C4-2B (cell line): ENCODE measurements around the gene REV3L.

Experiments
- CTCF ChIP-seq: fragments of 450-650 bp; conservative IDR thresholded peaks from 2 replicates; pipeline ENCODE4 v1.5.1; 2017; ENCODE audit warnings: mild to moderate bottlenecking
- ZFX ChIP-seq: fragments of 450-650 bp; IDR thresholded peaks from 2 replicates; pipeline ENCODE4 v1.6.1; 2017

- TF ChIP-seq CTCF (no peak), ZFX (no peak)
These were observed 72.0 kb downstream of the REV3L start for GRCh38 chr6:111411046-111411445.
